ENCODE measurements around the gene GRIK5.

DNA sequence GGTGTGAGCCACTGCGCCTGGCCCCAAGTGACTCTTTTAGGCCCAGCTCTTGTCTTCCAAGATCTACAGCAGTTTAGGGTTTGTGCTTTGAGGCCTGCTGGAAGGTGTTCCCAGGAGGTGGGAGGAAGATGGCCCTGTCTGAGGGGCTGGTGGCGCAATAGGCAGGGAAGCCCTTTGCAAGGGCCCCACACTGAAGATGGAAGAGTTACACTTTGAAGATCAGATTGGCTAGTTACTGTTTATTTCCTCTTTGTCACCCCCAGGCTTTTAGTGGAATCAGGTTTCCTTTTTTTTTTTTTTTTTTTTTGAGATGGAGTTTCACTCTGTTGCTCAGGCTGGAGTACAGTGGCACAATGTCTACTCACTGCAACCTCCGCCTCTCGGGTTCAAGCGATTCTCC is 109.0 kb downstream of the GRIK5 start:
- TF ChIP-seq CTCF (IDR thresholded peaks at IDR 0.05) (no peak), POLR2A (IDR thresholded peaks at IDR 0.05) (no peak), POLR2AphosphoS5 (IDR thresholded peaks at IDR 0.05) (no peak)
